CD4-positive, CD25-positive, alpha-beta regulatory T cell (primary cell): ENCODE results near the gene ZSWIM5. TPM values are rescaled to one million over a fixed set of nuclear protein-coding genes. Genes with fewer than 3 reads are reported as not detected.
"Not testable (repeated sequence)": the region's sequence is repeated elsewhere in the genome, so short reads cannot be mapped to it uniquely, and the experiment has no call there.

Experiments
- ATAC-seq, 2 donors: fragments of 150-1000 bp; cut with Tn5 transposase; one replicate each; pipeline ENCODE4 v1.10.0; 2021; ENCODE audit warnings: low read depth in 2 of 2, moderate number of reproducible peaks in 2 of 2, moderate library complexity in 1 of 2
- DNase-seq, 3 donors: peaks; one replicate each; pipeline versions ENCODE4 v3.0.0 to v3.0.0-alpha.2; 2012 to 2022; ENCODE audit warnings: mixed read lengths in 1 of 3
- H3K27ac ChIP-seq: one replicate; pipeline ENCODE4 v1.7.0; 2013; ENCODE audit warnings: mild to moderate bottlenecking, low read length; ENCODE audit not compliant: insufficient read depth, poor library complexity, severe bottlenecking
- H3K27me3 ChIP-seq: one replicate; pipeline ENCODE4 v1.7.0; 2013; ENCODE audit warnings: low read length; ENCODE audit not compliant: control insufficient read depth, insufficient read depth
- H3K36me3 ChIP-seq: one replicate; pipeline ENCODE4 v1.7.0; 2013; ENCODE audit warnings: mild to moderate bottlenecking, low read length, moderate library complexity; ENCODE audit not compliant: control insufficient read depth, insufficient read depth
- H3K4me1 ChIP-seq: 2 replicates; pipeline ENCODE4 v1.7.0; 2013; ENCODE audit warnings: mild to moderate bottlenecking, low read length; ENCODE audit not compliant: insufficient read depth, control insufficient read depth, poor library complexity, severe bottlenecking
- H3K4me3 ChIP-seq: one replicate; pipeline ENCODE4 v1.7.0; 2013; ENCODE audit warnings: low read depth, mild to moderate bottlenecking, low read length, moderate library complexity
- H3K9me3 ChIP-seq, 2 experiments: 1 replicate in 1 of 2; 2 replicates in 1 of 2; pipeline ENCODE4 v1.7.0; 2013; ENCODE audit warnings: low read length in 2 of 2, mild to moderate bottlenecking in 1 of 2, moderate library complexity in 1 of 2; ENCODE audit not compliant: control insufficient read depth in 2 of 2
- H3K27ac Mint-ChIP-seq, 3 donors: one replicate each; pipeline ENCODE4 v1.8.0; 2020 to 2022; ENCODE audit warnings: mild to moderate bottlenecking in 3 of 3, mixed read lengths in 3 of 3, moderate library complexity in 2 of 3
- H3K27me3 Mint-ChIP-seq: one replicate; pipeline ENCODE4 v1.8.0; 2022; ENCODE audit warnings: mild to moderate bottlenecking, mixed read lengths
- H3K36me3 Mint-ChIP-seq: one replicate; pipeline ENCODE4 v1.8.0; 2020; ENCODE audit warnings: mixed read lengths
- H3K4me1 Mint-ChIP-seq, 4 donors: one replicate each; pipeline ENCODE4 v1.8.0; 2020 to 2022; ENCODE audit warnings: mixed read lengths in 4 of 4, mild to moderate bottlenecking in 1 of 4
- H3K4me3 Mint-ChIP-seq, 4 donors: one replicate each; pipeline ENCODE4 v1.8.0; 2020 to 2022; ENCODE audit warnings: mild to moderate bottlenecking in 4 of 4, mixed read lengths in 4 of 4, moderate library complexity in 3 of 4
- H3K9me3 Mint-ChIP-seq, 7 donors: one replicate each; pipeline ENCODE4 v1.8.0; 2020 to 2022; ENCODE audit warnings: mixed read lengths in 7 of 7, mild to moderate bottlenecking in 3 of 7, moderate library complexity in 2 of 7
- polyA plus RNA-seq, 4 donors: library from polyadenylated mRNA; unstranded; fragments of 300-500 nt; fragmentation: Illumina TruSeq; gene quantifications; one replicate each; pipeline ENCODE4 v1.2.3, GENCODE V29; 2021
- total RNA-seq: library from RNA; stranded (reverse); gene quantifications from one replicate; pipeline ENCODE4 v1.2.3, GENCODE V29; 2022

The ZSWIM5 gene
- total and polyA plus RNA-seq, 5 donors from 2014 or later, result 0.09 to 0.23 (median 0.10) TPM; not detected in 1

GRCh38 chr1:45101947-45102346, 104.5 kb downstream of the ZSWIM5 start:
- H3K4me1 Mint-ChIP-seq, result peaks cover 0 to 4% (median 0%) of the 10 kb centered on the region in 4 donors
- H3K4me1 ChIP-seq, result no peaks in the 10 kb centered on the region
- ATAC-seq (no peak), DNase-seq (no peak)
- no peaks in the 10 kb centered on the region for H3K9me3 ChIP-seq
- no peak overlapping the region for H3K4me3 Mint-ChIP-seq
- no peaks in the 10 kb centered on the region for H3K36me3 Mint-ChIP-seq
- H3K9me3 Mint-ChIP-seq, result peaks cover 0 to 7% (median 0%) of the 10 kb centered on the region in 7 donors
- H3K27ac Mint-ChIP-seq, result no peak overlapping the region
- H3K4me3 ChIP-seq, result no peak overlapping the region
- H3K27me3 ChIP-seq, result peaks cover 4% of the 10 kb centered on the region
- no peaks in the 10 kb centered on the region for H3K36me3 ChIP-seq
- peaks cover 15% of the 10 kb centered on the region for H3K27me3 Mint-ChIP-seq
- H3K27ac ChIP-seq, result no peak overlapping the region

- H3K9me3 ChIP-seq, H3K4me3 ChIP-seq, ATAC-seq, H3K36me3 Mint-ChIP-seq, H3K9me3 Mint-ChIP-seq, H3K36me3 ChIP-seq, H3K4me3 Mint-ChIP-seq, H3K27ac ChIP-seq, H3K27ac Mint-ChIP-seq, DNase-seq, H3K4me1 Mint-ChIP-seq, H3K4me1 ChIP-seq, H3K27me3 ChIP-seq: not testable (repeated sequence)
- H3K27me3 Mint-ChIP-seq, result peaks cover 15% of the 10 kb centered on the region
Observed at GRCh38 chr1:45101528-45101927, 104.9 kb downstream of the ZSWIM5 start.

- Histone ChIP-seq H3K36me3 (no peaks in the 10 kb centered on the region), H3K9me3 (no peaks in the 10 kb centered on the region), H3K4me3 (no peak overlapping the region), H3K4me1 (no peaks in the 10 kb centered on the region), H3K27ac (no peak overlapping the region), H3K27me3 (peaks cover 5% of the 10 kb centered on the region)
- Mint-ChIP-seq H3K27ac (no peak overlapping the region), H3K4me3 (no peak overlapping the region), H3K4me1 (no peaks in the 10 kb centered on the region), H3K36me3 (no peaks in the 10 kb centered on the region), H3K9me3 (peaks cover 0 to 7% (median 0%) of the 10 kb centered on the region in 7 donors), H3K27me3 (peaks cover 19% of the 10 kb centered on the region)
- ATAC-seq, result no peak
- DNase-seq, result no peak
Observed at GRCh38 chr1:45097944-45098343, 108.5 kb downstream of the ZSWIM5 start.

- Histone ChIP-seq H3K9me3 (no peaks in the 10 kb centered on the region), H3K36me3 (no peaks in the 10 kb centered on the region), H3K27me3 (peaks cover 5% of the 10 kb centered on the region), H3K27ac (no peak overlapping the region), H3K4me3 (no peak overlapping the region), H3K4me1 (no peaks in the 10 kb centered on the region)
- Mint-ChIP-seq H3K4me3 (no peak overlapping the region), H3K27ac (no peak overlapping the region), H3K27me3 (peaks cover 24% of the 10 kb centered on the region), H3K36me3 (no peaks in the 10 kb centered on the region), H3K4me1 (peaks cover 0 to 4% (median 0%) of the 10 kb centered on the region in 4 donors), H3K9me3 (peaks cover 0 to 7% (median 0%) of the 10 kb centered on the region in 7 donors)
- ATAC-seq (no peak), DNase-seq (no peak)
Observed at GRCh38 chr1:45097079-45097478, 109.3 kb downstream of the ZSWIM5 start.

DNA sequence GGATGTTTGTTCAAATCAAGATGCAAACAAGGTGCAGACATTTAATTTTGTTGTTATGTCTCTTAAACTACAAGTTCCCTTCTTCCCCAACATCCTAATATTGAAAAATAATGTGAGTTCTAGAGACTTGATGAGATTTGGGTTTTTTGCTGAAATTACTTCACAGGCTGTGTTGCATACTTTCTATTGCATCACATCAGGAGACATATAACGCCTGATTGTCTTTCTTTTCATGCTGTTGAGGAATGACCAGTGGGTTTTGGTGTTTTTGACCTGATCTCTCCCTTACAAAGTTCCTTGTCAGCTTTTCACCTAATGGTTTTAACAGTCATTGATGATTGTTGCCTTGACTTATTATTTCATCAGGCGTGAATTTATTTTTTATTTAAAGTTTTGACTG, 111.0 kb downstream of the ZSWIM5 start:
- no peak overlapping the region for H3K4me3 Mint-ChIP-seq
- peaks cover 0 to 7% (median 0%) of the 10 kb centered on the region in 7 donors for H3K9me3 Mint-ChIP-seq
- Histone ChIP-seq H3K4me3 (no peak overlapping the region), H3K27me3 (peaks cover 5% of the 10 kb centered on the region), H3K36me3 (no peaks in the 10 kb centered on the region), H3K9me3 (no peaks in the 10 kb centered on the region), H3K27ac (no peak overlapping the region), H3K4me1 (no peaks in the 10 kb centered on the region)
- H3K36me3 Mint-ChIP-seq, result no peaks in the 10 kb centered on the region
- ATAC-seq (no peak), DNase-seq (no peak)
- peaks cover 24% of the 10 kb centered on the region for H3K27me3 Mint-ChIP-seq
- H3K4me1 Mint-ChIP-seq, result peaks cover 0 to 4% (median 0%) of the 10 kb centered on the region in 4 donors
- H3K27ac Mint-ChIP-seq, result no peak overlapping the region

GRCh38 chr1:45094371-45094770, 112.0 kb downstream of the ZSWIM5 start:
- not testable (repeated sequence) for H3K27me3 ChIP-seq, H3K36me3 ChIP-seq, H3K27ac ChIP-seq, H3K9me3 Mint-ChIP-seq, H3K36me3 Mint-ChIP-seq, DNase-seq, H3K9me3 ChIP-seq, H3K4me3 ChIP-seq, H3K27ac Mint-ChIP-seq, H3K4me1 Mint-ChIP-seq, H3K4me1 ChIP-seq, H3K4me3 Mint-ChIP-seq, ATAC-seq
- H3K27me3 Mint-ChIP-seq, result peaks cover 20% of the 10 kb centered on the region

- peaks cover 0 to 4% (median 0%) of the 10 kb centered on the region in 7 donors for H3K9me3 Mint-ChIP-seq
- H3K36me3 Mint-ChIP-seq, result no peaks in the 10 kb centered on the region
- Histone ChIP-seq H3K27me3 (peaks cover 5% of the 10 kb centered on the region), H3K36me3 (no peaks in the 10 kb centered on the region), H3K4me3 (no peak overlapping the region), H3K4me1 (no peaks in the 10 kb centered on the region), H3K27ac (no peak overlapping the region), H3K9me3 (no peaks in the 10 kb centered on the region)
- ATAC-seq, result no peak
- no peak overlapping the region for H3K27ac Mint-ChIP-seq
- H3K4me3 Mint-ChIP-seq, result no peak overlapping the region
- H3K27me3 Mint-ChIP-seq, result peaks cover 16% of the 10 kb centered on the region
- no peak for DNase-seq
- peaks cover 0 to 4% (median 0%) of the 10 kb centered on the region in 4 donors for H3K4me1 Mint-ChIP-seq
Observed at GRCh38 chr1:45093334-45093733, 113.1 kb downstream of the ZSWIM5 start.

DNA sequence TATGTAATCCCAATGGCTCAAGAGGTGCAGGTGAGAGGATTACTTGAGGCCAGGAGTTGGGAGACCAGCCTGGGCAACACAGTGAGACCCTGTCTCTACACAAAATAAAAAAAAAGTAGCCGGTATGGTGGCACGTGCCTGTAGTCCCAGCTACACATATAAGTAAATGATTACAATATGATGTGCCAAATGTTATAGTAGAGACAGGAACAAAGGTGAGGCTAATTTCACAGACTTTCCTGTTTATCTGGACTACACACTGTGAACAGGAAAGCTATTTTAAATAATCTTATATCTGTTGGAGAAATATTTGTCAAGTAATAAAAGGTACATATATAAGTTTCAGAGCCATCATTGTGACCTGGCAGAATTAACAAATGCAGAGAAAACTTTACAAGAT, 116.7 kb downstream of the ZSWIM5 start:
- Mint-ChIP-seq H3K27ac (no peak overlapping the region), H3K36me3 (no peaks in the 10 kb centered on the region), H3K27me3 (peaks cover 9% of the 10 kb centered on the region), H3K4me3 (no peak overlapping the region), H3K4me1 (peaks cover 0 to 4% (median 0%) of the 10 kb centered on the region in 4 donors), H3K9me3 (no peaks in the 10 kb centered on the region)
- Histone ChIP-seq H3K9me3 (no peaks in the 10 kb centered on the region), H3K27me3 (no peaks in the 10 kb centered on the region), H3K36me3 (no peaks in the 10 kb centered on the region), H3K27ac (no peak overlapping the region), H3K4me1 (no peaks in the 10 kb centered on the region), H3K4me3 (no peak overlapping the region)
- DNase-seq (no peak), ATAC-seq (no peak)
